Colon (tissue), 2 donors: ENCODE measurements around the gene FNDC3B.

Source experiments
- FAIRE-seq: peaks from 2 replicates; lab custom pipeline; 2012; peaks lifted over from hg19 to GRCh38; lab: Jason Lieb, UNC
- donor health status: control.
- donor health status: control.

Gene FNDC3B

GRCh38 chr3:172171396-172172075 lies 132.2 kb downstream of the FNDC3B start:
- no peak for FAIRE-seq

GRCh38 chr3:172173316-172174254 lies 134.2 kb downstream of the FNDC3B start:
- FAIRE-seq = no peak

GRCh38 chr3:172174513-172175253 lies 135.3 kb downstream of the FNDC3B start:
- no peak for FAIRE-seq

DNA sequence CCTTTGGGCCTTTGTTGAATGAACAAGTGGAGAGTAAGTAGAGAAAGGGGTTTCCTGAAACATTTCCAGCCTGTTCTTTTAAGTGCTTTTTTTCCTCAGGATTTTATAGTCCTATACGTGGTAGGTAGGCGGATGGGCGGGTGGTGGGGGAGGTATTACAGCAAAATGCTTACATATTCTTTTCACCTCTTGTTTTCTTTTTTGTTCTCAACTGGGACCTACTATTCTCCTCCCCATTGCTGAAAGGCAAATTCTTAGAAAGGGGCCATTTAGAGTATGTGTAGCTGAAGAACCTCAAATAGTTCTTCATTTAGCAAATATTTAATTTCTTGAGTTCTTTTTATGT lies 135.8 kb downstream of the FNDC3B start:
- FAIRE-seq = no peak

DNA sequence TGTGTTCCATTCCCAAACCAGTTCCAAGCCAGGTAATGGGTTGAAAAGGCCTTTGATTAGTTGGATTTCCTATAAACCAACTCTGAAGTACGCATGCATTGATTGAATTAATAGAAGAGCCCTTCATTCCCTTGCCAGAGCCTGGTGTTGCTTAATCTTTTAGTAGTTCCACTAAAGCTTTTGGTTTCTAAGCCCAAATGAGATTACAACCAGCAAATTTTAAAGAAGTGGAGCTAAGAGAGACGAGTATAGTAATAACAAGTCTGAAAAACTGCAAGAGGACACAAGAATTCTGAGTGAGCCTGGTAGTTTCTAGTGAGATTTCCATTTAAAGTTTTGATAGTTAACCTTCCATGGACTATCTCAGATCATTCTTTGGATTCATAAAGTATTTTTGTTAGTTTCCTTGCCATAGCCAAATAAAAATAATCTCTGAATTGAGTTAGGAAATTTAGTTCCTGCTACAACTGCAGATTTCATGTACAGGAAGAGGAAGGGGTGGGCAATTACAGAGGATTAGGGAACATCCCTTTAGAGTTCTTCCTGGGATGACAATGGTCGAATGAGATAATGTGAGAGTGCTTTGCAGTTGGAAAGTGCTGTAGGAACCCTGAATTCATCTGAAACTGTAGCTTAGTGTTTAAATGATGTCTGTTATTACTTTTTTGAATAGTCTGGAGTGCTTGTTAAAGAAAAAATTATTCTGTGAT lies 136.8 kb downstream of the FNDC3B start:
- FAIRE-seq = no peak

DNA sequence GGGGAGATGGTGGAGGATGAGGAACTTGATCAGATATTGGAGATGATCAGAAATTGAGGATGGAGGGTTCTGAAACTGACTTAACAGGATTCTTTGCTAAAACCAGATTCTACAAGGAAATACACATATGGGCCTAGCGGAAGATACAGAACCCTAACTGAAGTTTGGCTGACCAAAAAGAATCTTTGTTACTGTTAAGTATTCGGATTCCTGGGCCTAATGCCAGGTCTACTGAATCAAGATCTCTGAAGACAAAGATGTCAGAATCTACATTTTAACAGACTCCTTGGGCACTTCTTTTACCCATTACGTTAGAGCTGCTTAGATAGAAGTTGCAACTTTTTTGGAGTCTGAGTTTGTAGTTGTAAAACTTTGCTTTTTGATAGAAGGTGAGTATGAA lies 137.7 kb downstream of the FNDC3B start:
- FAIRE-seq = no peak

DNA sequence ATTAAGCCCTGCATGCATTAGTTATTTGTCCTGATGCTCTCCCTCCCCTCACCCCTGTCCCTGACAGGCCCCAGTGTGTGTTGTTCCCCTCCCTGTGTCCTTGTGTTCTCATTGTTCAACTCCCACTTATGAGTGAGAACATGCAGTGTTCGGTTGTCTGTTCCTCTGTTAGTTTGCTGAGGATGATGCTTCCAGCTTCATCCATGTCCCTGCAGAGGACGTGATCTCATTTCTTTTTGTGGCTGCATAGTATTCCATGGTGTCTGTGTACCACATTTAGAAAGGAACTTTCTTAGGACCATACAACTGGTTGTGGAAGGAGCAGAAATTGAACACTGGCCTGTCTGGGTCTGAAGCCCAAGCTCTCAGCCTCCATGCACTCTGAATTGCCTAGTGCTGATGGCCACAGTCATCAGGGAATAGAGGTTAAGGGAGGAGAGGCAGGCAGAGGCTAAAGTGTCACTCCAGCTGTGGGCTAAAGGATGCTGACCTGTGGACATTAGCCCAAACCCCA lies 138.5 kb downstream of the FNDC3B start:
- FAIRE-seq = no peak

- no peak for FAIRE-seq
Observed at GRCh38 chr3:172179680-172180399, 140.5 kb downstream of the FNDC3B start.

- no peak for FAIRE-seq
Observed at GRCh38 chr3:172180473-172180872, 141.1 kb downstream of the FNDC3B start.

DNA sequence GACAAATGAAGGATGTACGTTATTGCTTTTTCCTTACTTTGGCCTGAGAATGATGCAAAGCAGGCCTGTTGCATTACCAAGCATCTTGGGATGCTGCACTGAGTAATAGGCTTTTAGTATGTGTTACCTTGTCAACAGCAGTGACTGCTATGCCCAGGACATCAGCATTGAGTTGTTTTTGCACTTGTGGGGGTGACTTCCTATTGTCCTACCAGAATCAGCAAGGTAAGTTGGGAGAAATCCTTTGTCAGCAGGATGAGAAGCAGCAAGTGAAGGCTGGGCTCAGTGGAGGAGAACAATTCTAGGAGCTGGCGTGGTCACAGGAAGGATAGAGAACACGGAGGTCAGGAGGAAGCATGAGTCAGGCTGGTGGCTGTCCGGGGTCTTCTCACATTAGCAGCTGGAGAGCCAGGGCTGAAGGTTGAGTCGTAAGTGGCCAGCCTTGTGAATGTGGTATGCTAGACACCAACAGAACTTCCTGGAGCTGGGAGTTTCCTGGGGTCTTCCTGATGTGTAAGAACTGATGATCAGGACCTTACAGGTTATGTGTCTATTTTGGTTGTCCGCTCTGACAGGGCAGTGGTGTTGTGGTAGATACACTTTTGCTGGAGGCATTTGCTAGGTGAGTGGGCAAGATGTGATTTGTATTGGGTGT lies 142.7 kb downstream of the FNDC3B start:
- no peak for FAIRE-seq

DNA sequence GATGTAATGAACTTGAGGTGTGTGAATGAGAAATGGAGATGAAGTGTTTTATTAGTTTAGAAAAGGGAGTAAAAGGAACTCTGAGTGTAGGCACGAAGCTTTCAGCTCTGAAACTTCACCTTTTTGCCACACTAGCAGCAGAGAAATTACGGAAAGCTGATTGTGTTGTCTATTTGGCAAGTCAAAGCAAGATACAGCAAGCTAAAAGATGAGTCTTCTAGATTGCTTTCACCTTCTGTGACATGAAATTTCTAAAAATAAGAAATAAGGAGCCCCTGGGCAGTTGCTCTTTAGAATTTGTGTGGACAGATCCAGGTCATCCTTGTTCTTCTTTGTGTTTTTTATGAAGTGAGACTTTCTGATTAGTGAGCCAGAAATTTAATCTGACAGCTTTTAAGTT lies 143.4 kb downstream of the FNDC3B start:
- no peak for FAIRE-seq

DNA sequence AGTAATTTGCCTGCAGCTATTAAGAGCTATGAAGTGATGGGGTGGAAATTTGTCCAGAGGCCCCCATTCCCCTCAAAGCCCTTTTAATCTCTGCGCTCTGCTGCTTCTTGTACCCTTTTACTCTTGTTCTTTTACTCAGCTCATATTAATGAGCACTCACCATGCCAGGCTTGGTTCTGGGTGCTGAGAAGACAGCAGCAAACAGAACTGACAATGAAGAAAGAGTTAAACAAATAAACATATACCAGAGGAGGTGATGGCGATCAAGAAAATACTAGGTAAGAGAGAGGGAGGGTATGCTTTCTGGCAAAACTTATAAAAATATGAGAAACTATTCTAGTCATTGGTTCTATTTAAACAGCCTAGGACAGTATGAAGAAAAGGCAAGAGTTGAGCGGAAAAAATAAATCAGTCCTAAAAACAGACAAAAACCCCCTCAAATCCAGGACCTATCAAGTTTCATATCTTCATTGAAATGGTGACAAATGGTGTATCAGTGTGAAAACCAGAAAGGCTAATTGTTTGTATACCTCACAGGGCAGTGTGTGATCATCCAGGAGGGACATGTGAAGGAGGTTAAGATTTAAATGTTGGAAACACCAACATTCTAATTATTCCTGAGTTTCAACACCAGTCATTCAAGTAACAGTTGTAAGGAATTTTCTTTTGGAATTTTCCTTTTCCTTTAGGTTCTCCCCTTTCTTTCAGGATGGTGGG lies 144.9 kb downstream of the FNDC3B start:
- FAIRE-seq = no peak

- no peak for FAIRE-seq
Observed at GRCh38 chr3:172185907-172186306, 146.5 kb downstream of the FNDC3B start.

DNA sequence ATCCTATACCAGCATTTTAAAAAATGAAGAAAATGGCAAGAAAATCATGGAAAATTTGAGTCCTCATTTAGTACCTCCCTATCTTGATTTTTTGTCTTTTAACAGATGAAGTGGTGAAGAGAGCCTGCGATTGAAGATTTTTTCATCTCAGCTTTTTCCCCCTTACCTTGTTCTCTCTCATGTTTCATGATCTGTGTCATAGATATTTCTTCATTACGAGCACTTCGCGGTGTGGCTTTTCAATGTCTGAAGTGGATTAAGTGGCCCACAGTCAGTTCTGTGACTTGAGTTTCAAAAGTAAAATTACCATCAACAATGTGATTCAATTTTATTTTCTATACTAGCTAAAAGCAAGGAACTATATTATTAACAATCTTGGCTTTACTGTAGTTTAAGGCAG lies 147.2 kb downstream of the FNDC3B start:
- FAIRE-seq = no peak

- FAIRE-seq = no peak
Observed at GRCh38 chr3:172187511-172187910, 148.1 kb downstream of the FNDC3B start.

- FAIRE-seq = no peak
Observed at GRCh38 chr3:172188511-172188910, 149.1 kb downstream of the FNDC3B start.

- FAIRE-seq = no peak
Observed at GRCh38 chr3:172189213-172189612, 149.8 kb downstream of the FNDC3B start.

- FAIRE-seq = no peak
Observed at GRCh38 chr3:172189987-172190603, 150.7 kb downstream of the FNDC3B start.

DNA sequence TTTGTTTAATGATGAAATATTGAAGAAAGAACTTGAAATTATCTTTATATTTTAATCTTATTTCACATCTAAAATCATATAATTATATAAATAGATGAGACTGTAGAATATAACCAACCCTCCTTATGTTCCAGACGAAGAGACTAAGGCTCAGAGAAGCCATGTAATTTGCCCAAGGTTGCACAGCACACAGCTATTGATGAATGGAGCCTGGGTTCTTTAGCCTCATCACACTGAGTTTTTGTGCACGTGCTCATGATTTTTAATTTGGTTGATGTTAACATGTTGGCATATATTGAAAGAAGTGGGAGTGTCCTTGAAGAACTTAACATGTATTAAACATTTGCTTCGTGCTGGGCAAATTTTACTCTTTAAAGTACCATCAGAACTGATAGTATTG lies 151.6 kb downstream of the FNDC3B start:
- FAIRE-seq = no peak

DNA sequence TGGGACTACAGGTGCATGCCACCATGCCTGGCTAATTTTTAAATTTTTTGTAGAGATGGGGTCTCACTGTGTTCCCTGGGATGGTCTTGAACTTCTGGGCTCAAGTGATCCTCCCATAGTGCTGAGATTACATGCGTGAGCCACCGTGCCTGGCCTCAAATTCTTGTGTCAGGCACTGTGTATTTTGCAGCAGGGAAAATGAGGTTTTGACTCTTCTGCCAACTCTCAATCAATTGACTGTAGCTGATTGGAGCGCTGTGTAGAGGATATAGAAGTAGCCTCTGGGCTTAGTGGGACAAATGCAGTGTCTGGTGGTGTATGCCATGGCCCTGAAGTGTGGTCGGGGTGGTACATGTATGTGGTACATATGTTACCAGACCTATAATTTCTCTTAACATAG lies 152.3 kb downstream of the FNDC3B start:
- FAIRE-seq = no peak
